Duodenal mucosa (tissue), 2 donors: ENCODE measurements around the gene PGRMC2.

Experiments
- H3K27ac ChIP-seq: one replicate; pipeline ENCODE4 v1.7.0; 2013; ENCODE audit warnings: low read depth, low read length
- H3K27me3 ChIP-seq, 2 donors: one replicate each; pipeline ENCODE4 v1.7.0; 2013; ENCODE audit warnings: low read length in 2 of 2, control low read depth in 1 of 2; ENCODE audit not compliant: insufficient read depth in 2 of 2, control insufficient read depth in 1 of 2
- H3K36me3 ChIP-seq, 2 donors: one replicate each; pipeline ENCODE4 v1.7.0; 2013; ENCODE audit warnings: low read length in 2 of 2, control low read depth in 1 of 2; ENCODE audit not compliant: insufficient read depth in 2 of 2, control insufficient read depth in 1 of 2
- H3K4me1 ChIP-seq, 2 donors: one replicate each; pipeline ENCODE4 v1.7.0; 2013; ENCODE audit warnings: low read length in 2 of 2, control low read depth in 1 of 2; ENCODE audit not compliant: insufficient read depth in 2 of 2, control insufficient read depth in 1 of 2
- H3K4me3 ChIP-seq, 2 donors: one replicate each; pipeline ENCODE4 v1.7.0; 2013; ENCODE audit warnings: low read length in 2 of 2, low read depth in 1 of 2
- H3K9ac ChIP-seq, 2 donors: one replicate each; pipeline ENCODE4 v1.7.0; 2013; ENCODE audit warnings: low read length in 2 of 2, low read depth in 1 of 2
- H3K9me3 ChIP-seq, 2 donors: one replicate each; pipeline ENCODE4 v1.7.0; 2013; ENCODE audit warnings: low read length in 2 of 2, control low read depth in 1 of 2; ENCODE audit not compliant: control insufficient read depth in 1 of 2

The PGRMC2 gene

GRCh38 chr4:128320656-128321055 lies 33.0 kb upstream of the PGRMC2 start:
- Histone ChIP-seq H3K9me3 (no peaks in the 10 kb centered on the region), H3K9ac (no peak overlapping the region), H3K27ac (no peak overlapping the region), H3K4me1 (no peaks in the 10 kb centered on the region), H3K4me3 (no peak overlapping the region), H3K36me3 (no peaks in the 10 kb centered on the region), H3K27me3 (no peaks in the 10 kb centered on the region)

DNA sequence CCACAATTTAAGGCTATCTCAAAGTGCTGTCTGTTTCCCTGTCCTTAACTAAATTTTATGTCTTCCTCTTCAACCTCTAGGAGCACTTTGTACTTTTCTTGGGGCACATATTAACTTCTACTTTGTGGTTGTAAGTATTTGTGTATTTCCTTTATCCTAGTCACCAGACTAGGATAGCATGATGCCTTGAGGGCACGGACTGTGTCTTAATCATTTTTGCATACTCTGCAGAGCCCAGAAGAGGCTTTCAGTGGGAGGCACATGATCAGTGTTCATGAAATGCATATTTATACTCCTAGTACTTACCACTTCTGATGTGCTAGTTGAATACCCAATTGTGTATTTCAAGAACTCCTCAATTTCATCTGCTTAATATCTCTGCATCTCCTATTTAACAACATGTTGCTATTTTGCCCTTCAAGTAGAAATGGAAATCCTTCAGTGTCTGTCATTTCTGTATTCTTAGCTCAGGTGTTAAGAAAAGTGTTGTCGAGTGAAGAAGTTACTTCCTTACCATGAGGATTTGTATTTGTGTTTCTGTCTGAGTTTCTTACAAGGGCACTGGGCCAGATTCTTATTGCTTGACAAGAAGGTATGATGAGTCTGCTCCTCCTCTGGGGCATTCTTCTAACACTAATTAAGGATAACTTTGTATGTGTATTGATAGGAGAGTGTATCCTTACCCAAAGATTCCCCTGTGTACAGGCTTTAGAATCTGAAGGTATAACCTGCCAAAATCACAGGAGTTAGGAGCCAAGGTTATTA lies 28.3 kb upstream of the PGRMC2 start:
- H3K4me1 ChIP-seq, result peaks cover 0 to 16% of the 10 kb centered on the region in 2 donors
- H3K9ac ChIP-seq, result no peak overlapping the region
- no peak overlapping the region for H3K4me3 ChIP-seq
- no peaks in the 10 kb centered on the region for H3K27me3 ChIP-seq
- H3K9me3 ChIP-seq, result no peaks in the 10 kb centered on the region
- no peaks in the 10 kb centered on the region for H3K36me3 ChIP-seq
- no peak overlapping the region for H3K27ac ChIP-seq

- peak overlapping the region; percentile 2 to 21 for H3K9ac ChIP-seq
Observed at GRCh38 chr4:128311659-128312403, 24.2 kb upstream of the PGRMC2 start.

GRCh38 chr4:128310266-128310697 lies 22.7 kb upstream of the PGRMC2 start:
- H3K9ac ChIP-seq, result peak overlapping the region in 1 of 2 donors; percentile 27
- H3K9me3 ChIP-seq, result no peaks in the 10 kb centered on the region
- no peaks in the 10 kb centered on the region for H3K27me3 ChIP-seq
- H3K36me3 ChIP-seq, result no peaks in the 10 kb centered on the region
- peaks cover 32 to 51% of the 10 kb centered on the region in 2 donors for H3K4me1 ChIP-seq
- H3K27ac ChIP-seq, result peak overlapping the region; percentile 30
- H3K4me3 ChIP-seq, result peak overlapping the region; percentile 46

More at GRCh38 chr4:128311659-128312403, 24.2 kb upstream of the PGRMC2 start:
- Histone ChIP-seq H3K9me3 (no peaks in the 10 kb centered on the region), H3K27ac (no peak overlapping the region), H3K27me3 (no peaks in the 10 kb centered on the region), H3K4me3 (no peak overlapping the region), H3K36me3 (no peaks in the 10 kb centered on the region), H3K4me1 (peaks cover 29 to 51% of the 10 kb centered on the region in 2 donors)

DNA sequence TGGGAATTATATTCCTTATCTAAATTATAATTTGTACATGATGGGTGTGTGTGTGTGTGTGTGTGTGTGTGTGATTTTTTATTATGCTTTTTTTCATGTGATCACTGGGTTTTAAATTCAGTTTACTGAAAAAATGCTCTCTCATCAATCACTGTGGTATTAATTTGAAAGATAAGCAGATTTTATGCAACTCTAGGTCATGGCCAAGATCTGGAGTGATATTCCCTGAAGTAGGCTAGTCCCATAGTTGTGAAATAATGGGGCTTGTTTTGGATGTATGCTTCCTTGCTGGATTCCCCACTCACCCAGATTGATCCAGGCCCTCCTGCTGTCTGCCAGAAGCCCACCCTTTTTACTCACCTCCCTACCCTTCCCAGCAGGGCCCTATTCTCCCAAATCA lies 22.0 kb upstream of the PGRMC2 start:
- Histone ChIP-seq H3K9ac (peak overlapping the region in 1 of 2 donors; percentile 27), H3K4me3 (peak overlapping the region; percentile 46), H3K27ac (peak overlapping the region; percentile 30), H3K27me3 (no peaks in the 10 kb centered on the region), H3K9me3 (no peaks in the 10 kb centered on the region), H3K36me3 (no peaks in the 10 kb centered on the region), H3K4me1 (peaks cover 39 to 51% of the 10 kb centered on the region in 2 donors)

GRCh38 chr4:128308986-128309385 lies 21.4 kb upstream of the PGRMC2 start:
- Histone ChIP-seq H3K27ac (no peak overlapping the region), H3K9me3 (no peaks in the 10 kb centered on the region), H3K4me3 (peak overlapping the region in 1 of 2 donors; percentile 46), H3K36me3 (no peaks in the 10 kb centered on the region), H3K4me1 (peaks cover 40 to 51% of the 10 kb centered on the region in 2 donors), H3K27me3 (no peaks in the 10 kb centered on the region), H3K9ac (no peak overlapping the region)

GRCh38 chr4:128307123-128307571 lies 19.5 kb upstream of the PGRMC2 start:
- Histone ChIP-seq H3K27me3 (no peaks in the 10 kb centered on the region), H3K9ac (no peak overlapping the region), H3K9me3 (no peaks in the 10 kb centered on the region), H3K4me1 (peaks cover 40 to 44% of the 10 kb centered on the region in 2 donors), H3K4me3 (no peak overlapping the region), H3K27ac (no peak overlapping the region), H3K36me3 (no peaks in the 10 kb centered on the region)

- no peaks in the 10 kb centered on the region for H3K36me3 ChIP-seq
- H3K9me3 ChIP-seq, result no peaks in the 10 kb centered on the region
- no peaks in the 10 kb centered on the region for H3K27me3 ChIP-seq
- H3K4me3 ChIP-seq, result no peak overlapping the region
- H3K9ac ChIP-seq, result no peak overlapping the region
- peaks cover 35 to 40% of the 10 kb centered on the region in 2 donors for H3K4me1 ChIP-seq
- H3K27ac ChIP-seq, result no peak overlapping the region
Observed at GRCh38 chr4:128305942-128306341, 18.3 kb upstream of the PGRMC2 start.

DNA sequence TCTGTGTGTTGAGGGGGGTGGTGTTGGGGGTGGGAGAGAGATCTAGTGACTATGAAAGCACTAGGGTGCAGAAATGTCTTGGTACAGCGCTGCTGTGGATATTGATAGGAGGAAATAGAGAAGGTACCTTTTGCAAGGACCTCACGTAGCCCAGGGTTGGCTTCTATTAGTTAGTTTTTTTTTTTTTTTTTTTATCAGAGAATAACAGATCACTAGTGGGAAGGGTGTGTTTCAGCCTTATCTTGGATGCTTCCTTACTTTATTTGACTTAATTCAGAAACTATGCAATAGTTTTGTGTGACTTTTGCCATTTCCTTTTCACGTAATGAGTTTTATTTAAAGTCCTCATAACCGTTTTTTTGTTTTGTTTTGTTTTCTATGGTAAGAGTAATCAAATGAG lies 16.4 kb upstream of the PGRMC2 start:
- H3K9ac ChIP-seq, result no peak overlapping the region
- no peak overlapping the region for H3K27ac ChIP-seq
- H3K4me3 ChIP-seq, result no peak overlapping the region

GRCh38 chr4:128303405-128303785 lies 15.8 kb upstream of the PGRMC2 start:
- no peak overlapping the region for H3K9ac ChIP-seq
- no peaks in the 10 kb centered on the region for H3K27me3 ChIP-seq
- no peaks in the 10 kb centered on the region for H3K36me3 ChIP-seq

More for the DNA sequence above, 16.4 kb upstream of the PGRMC2 start:
- Histone ChIP-seq H3K27me3 (no peaks in the 10 kb centered on the region), H3K36me3 (no peaks in the 10 kb centered on the region), H3K4me1 (peaks cover 23 to 26% of the 10 kb centered on the region in 2 donors), H3K9me3 (no peaks in the 10 kb centered on the region)

More at GRCh38 chr4:128303405-128303785, 15.8 kb upstream of the PGRMC2 start:
- Histone ChIP-seq H3K4me1 (peaks cover 23 to 25% of the 10 kb centered on the region in 2 donors), H3K4me3 (no peak overlapping the region), H3K27ac (no peak overlapping the region), H3K9me3 (no peaks in the 10 kb centered on the region)
